ENCODE data around the gene C14orf132.

GRCh38 chr14:96046630-96047029, 7.5 kb downstream of the C14orf132 start:
- TF ChIP-seq ZNF274 (IDR thresholded peaks at IDR 0.05; ENCODE audit: low read depth, low read length) (no peak), YY1 (IDR thresholded peaks at IDR 0.05; ENCODE audit: insufficient read depth, insufficient read length) (no peak), SUZ12 (IDR thresholded peaks at IDR 0.05; ENCODE audit: extremely low read depth, insufficient read depth, insufficient read length) (no peak)
